Mucosa of descending colon (tissue), 3 donors: ENCODE measurements around the gene NUCB1. TPM values are rescaled to one million over a fixed set of nuclear protein-coding genes. Genes with fewer than 3 reads are reported as not detected.
"Not testable (repeated sequence)": the region's sequence is repeated elsewhere in the genome, so short reads cannot be mapped to it uniquely, and the experiment has no call there.

Source experiments
- ATAC-seq: fragments of 200-7000 bp; cut with Tn5 transposase; one replicate; pipeline ENCODE4 v1.9.1; 2020; ENCODE audit warnings: mild to moderate bottlenecking, moderate library complexity
- DNase-seq, 3 donors: peaks; one replicate each; pipeline ENCODE4 v3.0.0-alpha.2; 2020
- H3K36me3 ChIP-seq: fragments of 200-600 bp; one replicate; pipeline ENCODE4 v1.8.0; 2021; ENCODE audit warnings: low read depth, mild to moderate bottlenecking
- H3K4me1 ChIP-seq: fragments of 200-600 bp; one replicate; pipeline ENCODE4 v1.8.0; 2021; ENCODE audit warnings: low read depth, mild to moderate bottlenecking
- H3K4me3 ChIP-seq: fragments of 200-600 bp; one replicate; pipeline ENCODE4 v1.8.0; 2021; ENCODE audit warnings: mild to moderate bottlenecking
- H3K9me3 ChIP-seq: fragments of 200-600 bp; one replicate; pipeline ENCODE4 v1.8.0; 2021; ENCODE audit warnings: mild to moderate bottlenecking
- CTCF ChIP-seq: fragments of 200-600 bp; IDR thresholded peaks from one replicate; pipeline ENCODE4 v1.8.0; 2022; ENCODE audit warnings: antibody characterized with exemption, mild to moderate bottlenecking
- intact Hi-C, 2 donors: fragments of 100-400 bp; cut with DNase I in 1 of 2; cut with micrococcal nuclease in 1 of 2; formaldehyde crosslinking; loops; one replicate each; pipeline versions ENCODE4 v1.11.0 to v1.11.1; 2022; cut with DNase I, micrococcal nuclease
- total RNA-seq, 3 donors: library from RNA; stranded (reverse); fragmentation: NEBNext Ultra II Directional in 2 of 3; extraction: Animal tissue kit (Norgen Biotek cat#: 25700) in 2 of 3; gene quantifications; one replicate each; pipeline versions ENCODE4 v1.2.1 to v1.2.4, GENCODE V29; 2021 to 2023
- donor health status: DM: no; HTN: no; CAD: no; lungs with moderate emphysema.
- donor health status: DM: no; HTN: no; CAD: no.
- donor health status: DM: no; HTN: yes; CAD: no.

The NUCB1 gene
- total RNA-seq, 3 donors from 2014 or later: 171 to 219 (median 205) TPM

- DNase-seq (no peak), ATAC-seq (no peak)
- intact Hi-C loops: no loop called here
- H3K36me3 ChIP-seq: no peaks in the 10 kb centered on the region
- H3K4me3 ChIP-seq: no peak overlapping the region
- no peaks in the 10 kb centered on the region for H3K9me3 ChIP-seq
- TF ChIP-seq CTCF: no peak
- no peaks in the 10 kb centered on the region for H3K4me1 ChIP-seq
Measured at GRCh38 chr19:48915757-48916156, 15.6 kb downstream of the NUCB1 start.

GRCh38 chr19:48918071-48918470 lies 18.0 kb downstream of the NUCB1 start:
- DNase-seq: no peak
- no peaks in the 10 kb centered on the region for H3K36me3 ChIP-seq
- no peak overlapping the region for H3K4me3 ChIP-seq
- intact Hi-C loops: no loop called here
- H3K4me1 ChIP-seq: no peaks in the 10 kb centered on the region
- no peaks in the 10 kb centered on the region for H3K9me3 ChIP-seq
- ATAC-seq: no peak
- TF ChIP-seq CTCF: no peak

- no peak for DNase-seq
- Histone ChIP-seq H3K9me3 (no peaks in the 10 kb centered on the region), H3K36me3 (no peaks in the 10 kb centered on the region), H3K4me1 (no peaks in the 10 kb centered on the region), H3K4me3 (no peak overlapping the region)
- intact Hi-C loops: no loop called here
- peak; percentile 53 for ATAC-seq
- TF ChIP-seq CTCF: no peak
Measured at GRCh38 chr19:48918801-48919247, 18.7 kb downstream of the NUCB1 start.

- not testable (repeated sequence) for DNase-seq, H3K36me3 ChIP-seq
Measured at GRCh38 chr19:48919271-48919670, 19.2 kb downstream of the NUCB1 start.

GRCh38 chr19:48920949-48921348 lies 20.8 kb downstream of the NUCB1 start:
- Histone ChIP-seq H3K36me3 (no peaks in the 10 kb centered on the region), H3K4me1 (no peaks in the 10 kb centered on the region), H3K4me3 (no peak overlapping the region), H3K9me3 (no peaks in the 10 kb centered on the region)
- no peak for TF ChIP-seq CTCF
- no peak for ATAC-seq
- intact Hi-C loops: no loop called here
- no peak for DNase-seq

More at GRCh38 chr19:48919271-48919670, 19.2 kb downstream of the NUCB1 start:
- H3K4me1 ChIP-seq, intact Hi-C loops, H3K4me3 ChIP-seq, ATAC-seq, H3K9me3 ChIP-seq: not testable (repeated sequence)

GRCh38 chr19:48921721-48922500 lies 21.8 kb downstream of the NUCB1 start:
- no peak for DNase-seq
- TF ChIP-seq CTCF: no peak
- Histone ChIP-seq H3K9me3 (no peaks in the 10 kb centered on the region), H3K4me1 (no peaks in the 10 kb centered on the region), H3K36me3 (no peaks in the 10 kb centered on the region), H3K4me3 (no peak overlapping the region)
- ATAC-seq: no peak
- intact Hi-C loops: no loop called here
